MM.1S (cell line): ENCODE measurements around the gene AGPAT3.

Source experiments
- EZH2 ChIP-seq: fragments of 300-600 bp; sonication (generic); optimal IDR thresholded peaks from 2 replicates; pipeline ENCODE3; 2017; ENCODE audit warnings: low read depth, mild to moderate bottlenecking, antibody characterized with exemption, low read length, mixed read lengths
- TF ChIP-seq, protein P1 (sequence below): fragments of 300-600 bp; sonication (generic); IDR thresholded peaks from 2 replicates; pipeline ENCODE4 v1.5.1; 2016; ENCODE audit warnings: antibody characterized with exemption, low read length, mixed read lengths

DNA sequence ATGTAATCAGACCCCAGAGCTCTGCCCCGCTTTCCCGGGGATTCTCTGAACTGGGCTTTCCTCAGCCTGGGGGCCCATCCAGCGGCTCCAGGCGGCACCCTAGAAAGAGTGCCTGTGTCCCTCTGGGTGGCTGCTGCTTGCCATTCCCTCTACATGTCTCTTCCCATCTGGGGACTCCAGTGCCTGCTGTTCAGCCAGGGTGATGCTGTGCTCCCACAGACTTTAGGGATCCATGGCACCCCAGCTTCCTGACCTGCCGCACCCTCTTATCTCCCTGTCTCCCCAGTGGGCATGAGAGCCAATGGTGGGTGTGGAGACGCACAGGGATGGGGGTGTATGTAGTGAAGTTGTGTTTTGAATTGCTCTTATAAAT is 163.2 kb downstream of the AGPAT3 start:
- TF ChIP-seq EZH2, result no peak
- TF ChIP-seq, protein P1, sequence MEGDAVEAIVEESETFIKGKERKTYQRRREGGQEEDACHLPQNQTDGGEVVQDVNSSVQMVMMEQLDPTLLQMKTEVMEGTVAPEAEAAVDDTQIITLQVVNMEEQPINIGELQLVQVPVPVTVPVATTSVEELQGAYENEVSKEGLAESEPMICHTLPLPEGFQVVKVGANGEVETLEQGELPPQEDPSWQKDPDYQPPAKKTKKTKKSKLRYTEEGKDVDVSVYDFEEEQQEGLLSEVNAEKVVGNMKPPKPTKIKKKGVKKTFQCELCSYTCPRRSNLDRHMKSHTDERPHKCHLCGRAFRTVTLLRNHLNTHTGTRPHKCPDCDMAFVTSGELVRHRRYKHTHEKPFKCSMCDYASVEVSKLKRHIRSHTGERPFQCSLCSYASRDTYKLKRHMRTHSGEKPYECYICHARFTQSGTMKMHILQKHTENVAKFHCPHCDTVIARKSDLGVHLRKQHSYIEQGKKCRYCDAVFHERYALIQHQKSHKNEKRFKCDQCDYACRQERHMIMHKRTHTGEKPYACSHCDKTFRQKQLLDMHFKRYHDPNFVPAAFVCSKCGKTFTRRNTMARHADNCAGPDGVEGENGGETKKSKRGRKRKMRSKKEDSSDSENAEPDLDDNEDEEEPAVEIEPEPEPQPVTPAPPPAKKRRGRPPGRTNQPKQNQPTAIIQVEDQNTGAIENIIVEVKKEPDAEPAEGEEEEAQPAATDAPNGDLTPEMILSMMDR, result no peak
